CD4-positive, alpha-beta T cell treated with Interleukin-4 for 1 hour (primary cell): ENCODE measurements around the gene RETREG1.

Experiments used
- DNase-seq, 2 donors: peaks; one replicate each; pipeline ENCODE4 v3.0.0-alpha.2; 2020 to 2022

The RETREG1 gene

GRCh38 chr5:16580382-16580781 is 36.4 kb downstream of the RETREG1 start:
- no peak for DNase-seq

DNA sequence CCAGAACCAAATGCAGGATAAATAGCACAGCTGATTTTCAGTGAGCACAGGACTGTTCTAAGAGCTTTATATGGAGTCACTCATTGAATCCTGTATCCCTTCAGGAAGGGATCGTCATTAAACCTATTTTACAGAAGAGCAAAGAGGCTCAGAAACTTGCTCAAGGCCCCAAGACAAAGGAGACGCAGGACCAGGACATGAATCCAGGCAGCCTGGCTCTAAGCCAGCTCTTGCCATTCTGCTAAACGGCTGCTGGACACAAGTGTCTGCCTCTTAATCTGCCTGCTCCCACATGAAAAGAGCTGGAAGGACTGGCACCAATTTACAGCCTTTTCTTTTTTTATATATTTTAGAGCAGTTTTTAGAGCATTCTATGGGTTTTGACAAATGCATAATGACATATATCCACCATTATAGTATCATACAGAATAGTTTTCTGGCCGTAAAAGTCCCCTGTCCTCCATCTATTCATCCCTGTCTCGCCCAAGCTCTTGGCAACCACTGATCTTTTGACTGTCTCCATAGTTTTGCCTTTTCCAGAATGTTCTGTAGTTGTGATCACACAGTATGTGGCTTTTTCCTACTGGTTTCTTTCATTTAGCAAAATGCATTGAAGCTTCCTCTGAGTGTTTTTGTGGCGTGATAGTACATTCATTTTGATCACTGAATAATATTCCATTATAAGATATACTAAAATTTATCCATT is 37.5 kb downstream of the RETREG1 start:
- no peak for DNase-seq

- no peak for DNase-seq
These were observed 38.3 kb downstream of the RETREG1 start for GRCh38 chr5:16578474-16578883.

DNA sequence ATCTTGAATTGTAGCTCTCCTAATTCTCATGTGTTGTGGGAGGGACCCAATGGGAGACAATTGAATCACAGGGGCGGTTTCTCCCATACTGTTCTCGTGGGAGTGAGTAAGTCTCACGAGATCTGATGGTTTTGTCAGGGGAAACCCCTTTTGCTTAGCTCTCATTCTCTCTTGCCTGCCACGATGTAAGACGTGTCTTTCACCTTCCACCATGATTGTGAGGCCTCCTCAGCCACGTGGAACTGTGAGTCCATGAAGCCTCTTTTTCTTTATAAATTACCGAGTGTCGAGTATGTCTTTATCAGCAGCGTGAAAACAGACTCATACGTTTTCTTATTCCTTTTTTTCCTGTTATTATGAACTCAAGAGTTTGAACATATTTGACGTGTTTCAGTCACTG is 39.1 kb downstream of the RETREG1 start:
- no peak for DNase-seq

DNA sequence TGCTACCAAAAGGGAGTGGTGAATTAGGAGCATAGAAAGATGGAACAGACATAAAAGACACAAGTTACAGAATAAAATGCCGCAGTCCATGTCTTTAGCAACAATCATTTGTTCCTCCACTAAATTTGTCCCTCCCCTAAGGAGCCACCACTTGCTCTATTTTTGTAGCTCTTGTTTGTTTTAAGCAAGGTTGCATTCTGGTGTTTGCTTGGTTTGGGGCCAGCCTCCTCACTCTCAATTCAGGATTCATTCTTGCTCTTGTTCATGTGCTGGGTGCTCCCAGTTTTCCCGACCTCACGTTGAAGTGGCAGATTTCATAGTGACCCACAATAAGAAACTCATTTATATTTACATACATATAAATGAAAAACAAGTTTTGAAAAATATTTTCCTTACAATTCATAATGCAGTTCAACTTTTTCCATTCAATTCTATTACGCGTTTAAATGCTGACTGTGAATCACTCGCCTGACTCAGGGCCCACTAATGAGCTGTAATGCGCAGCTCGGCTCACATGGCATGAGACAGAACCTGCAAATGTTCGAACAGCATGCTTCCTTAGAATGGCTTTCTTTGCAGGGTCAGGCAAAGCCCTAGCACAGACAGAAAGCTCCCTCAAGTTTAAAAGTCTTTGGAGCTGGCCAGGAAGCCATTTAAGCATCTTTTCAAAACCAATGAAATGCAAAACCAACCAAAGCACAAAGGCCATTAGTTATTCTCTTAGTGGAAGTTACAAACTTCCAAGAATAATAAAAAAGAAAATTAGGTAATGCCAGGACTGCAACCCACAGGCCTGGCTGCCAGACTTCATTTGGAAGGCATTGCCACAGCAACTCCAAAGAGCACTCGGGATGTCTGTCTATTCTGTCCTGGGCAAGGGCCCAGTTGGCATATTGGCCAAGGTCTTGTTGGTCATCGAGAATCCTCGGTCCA is 41.7 kb downstream of the RETREG1 start:
- DNase-seq = no peak

GRCh38 chr5:16573401-16573800 is 43.4 kb downstream of the RETREG1 start:
- DNase-seq = no peak

GRCh38 chr5:16572289-16573015 is 44.3 kb downstream of the RETREG1 start:
- no peak for DNase-seq

GRCh38 chr5:16571016-16571415 is 45.8 kb downstream of the RETREG1 start:
- DNase-seq = no peak

GRCh38 chr5:16570121-16570815 is 46.5 kb downstream of the RETREG1 start:
- no peak for DNase-seq

GRCh38 chr5:16568875-16569580 is 47.8 kb downstream of the RETREG1 start:
- no peak for DNase-seq

GRCh38 chr5:16567365-16567764 is 49.4 kb downstream of the RETREG1 start:
- DNase-seq = no peak

- DNase-seq = no peak
These were observed 51.7 kb downstream of the RETREG1 start for GRCh38 chr5:16565118-16565517.

DNA sequence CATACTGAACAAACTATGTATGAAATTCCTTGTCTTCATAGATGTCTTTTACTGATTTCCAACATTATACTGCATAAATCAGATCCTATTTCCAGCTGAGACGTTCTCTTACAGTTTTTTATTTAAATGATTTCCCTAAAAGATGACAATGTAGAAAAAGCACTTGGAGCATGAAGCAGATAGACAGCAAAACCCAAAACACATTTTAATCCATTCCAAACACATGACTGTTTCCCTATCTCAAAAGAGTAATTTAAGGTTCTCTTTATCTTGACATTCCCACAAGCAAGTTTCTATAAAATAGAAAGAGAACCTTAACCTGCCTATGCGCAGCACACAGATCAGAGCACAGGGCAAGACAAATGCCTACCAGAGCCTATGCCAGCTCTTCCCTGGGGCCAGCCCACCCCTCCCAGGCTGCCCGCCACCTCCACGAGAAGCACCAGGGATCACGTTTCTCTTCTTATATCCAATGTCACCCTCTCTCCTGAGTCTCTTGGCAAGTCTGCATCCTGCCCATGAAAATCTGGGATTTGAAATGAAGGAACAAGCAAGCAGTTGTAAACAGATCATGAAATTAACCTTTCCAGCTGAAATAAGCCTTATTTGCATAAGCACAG is 52.4 kb downstream of the RETREG1 start:
- no peak for DNase-seq

DNA sequence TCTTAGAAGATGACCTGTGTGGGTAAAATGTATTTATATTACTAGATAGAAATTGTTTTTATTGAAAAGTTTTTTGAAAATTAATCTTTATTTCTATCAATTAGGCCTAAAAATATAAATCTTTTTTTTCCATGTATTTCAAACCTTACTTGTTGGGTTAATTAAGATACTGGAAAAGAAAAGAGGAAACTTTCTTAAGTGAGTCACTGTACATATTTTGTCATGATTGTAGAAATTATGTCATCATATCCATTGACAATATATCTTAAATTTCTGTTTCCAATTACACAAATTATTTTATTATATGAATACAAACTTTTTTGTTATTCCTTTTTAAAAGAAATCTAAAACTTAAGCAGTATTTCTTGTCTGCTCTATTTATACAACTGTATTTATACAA is 53.1 kb downstream of the RETREG1 start:
- no peak for DNase-seq

DNA sequence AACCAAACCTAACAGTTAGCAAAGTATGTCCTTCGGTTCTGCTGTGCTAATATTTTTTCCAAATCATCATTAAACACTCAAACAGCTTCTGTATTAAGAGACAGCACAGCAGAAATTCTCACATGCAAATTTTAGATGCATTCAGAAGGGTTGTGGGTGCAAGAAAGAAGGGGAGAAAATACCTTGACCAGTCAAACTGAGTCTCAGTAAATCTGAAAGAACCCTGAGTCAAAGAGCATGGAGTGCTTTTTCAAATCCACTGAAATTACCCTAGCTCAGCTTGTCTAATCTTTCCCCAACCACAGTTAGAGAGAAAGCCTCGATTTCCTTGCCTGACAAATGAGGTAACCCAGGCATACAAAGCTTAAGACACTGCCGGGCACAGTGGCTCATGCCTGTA is 55.1 kb downstream of the RETREG1 start:
- no peak for DNase-seq

DNA sequence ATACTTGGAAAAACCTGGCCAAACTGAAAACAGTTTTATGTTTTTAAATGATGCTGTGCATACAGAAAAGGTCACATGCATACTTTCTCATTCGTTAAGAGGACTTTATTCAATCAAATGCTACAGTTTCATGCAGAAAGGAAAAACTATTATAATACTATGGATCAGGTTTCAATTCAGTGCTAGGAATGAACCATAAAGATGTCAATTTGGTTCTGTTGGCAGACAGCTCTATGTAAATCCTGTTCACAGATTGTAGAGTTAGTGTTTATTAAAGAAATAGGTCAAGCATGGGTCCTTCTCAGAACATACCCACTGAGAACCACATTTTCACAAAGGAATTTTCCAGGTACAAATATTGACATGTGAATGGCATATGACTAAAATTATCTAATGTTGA is 57.1 kb downstream of the RETREG1 start:
- DNase-seq = no peak

DNA sequence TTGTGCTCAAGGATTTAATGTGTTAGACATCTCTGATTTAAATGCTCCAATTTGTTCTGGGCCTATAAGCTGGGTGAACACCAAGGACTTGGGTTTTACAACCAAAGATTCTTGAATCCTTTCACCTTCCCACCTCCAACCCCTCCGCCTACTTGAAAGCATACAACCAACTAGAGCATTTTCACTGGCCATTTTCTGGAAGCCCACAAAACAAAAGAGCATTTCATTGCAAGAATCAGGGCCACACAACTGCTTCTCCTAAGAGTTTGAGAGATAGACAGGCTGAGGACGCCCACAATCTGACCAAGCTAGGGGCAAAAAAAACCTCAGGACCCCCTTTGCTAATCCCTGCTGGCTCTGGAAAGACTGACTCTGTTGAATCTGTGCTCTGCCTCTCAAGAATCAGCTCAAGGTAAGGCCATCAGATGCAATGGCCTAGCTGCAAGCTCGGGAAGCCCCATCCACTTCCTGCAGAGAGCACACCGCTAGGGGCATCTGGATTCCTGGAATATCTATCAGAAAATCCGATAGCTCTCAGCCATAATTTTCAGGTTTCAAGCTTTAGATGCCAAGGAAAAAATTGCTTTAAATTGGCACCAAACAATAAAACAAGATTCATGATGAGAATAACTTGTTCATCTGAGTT is 57.7 kb downstream of the RETREG1 start:
- no peak for DNase-seq

DNA sequence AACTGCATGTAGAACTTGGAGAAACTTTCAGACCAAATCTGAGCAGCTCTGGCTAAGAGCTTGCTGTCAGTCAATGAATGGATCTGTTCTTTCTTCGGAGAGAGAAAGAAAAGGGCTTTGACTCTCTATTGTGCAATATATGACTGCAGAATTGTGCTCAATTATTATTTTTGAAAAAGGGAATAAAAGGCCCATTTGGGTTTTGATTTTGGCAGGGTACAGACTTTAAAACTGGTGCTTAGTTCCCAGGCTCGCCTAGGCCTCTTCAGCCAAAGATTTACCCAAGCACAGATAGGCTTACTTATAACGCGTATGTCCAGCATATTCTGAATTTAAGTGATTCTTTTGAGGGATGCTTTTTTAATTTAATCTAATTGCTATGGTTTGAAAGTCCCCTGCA is 59.3 kb downstream of the RETREG1 start:
- DNase-seq = no peak

DNA sequence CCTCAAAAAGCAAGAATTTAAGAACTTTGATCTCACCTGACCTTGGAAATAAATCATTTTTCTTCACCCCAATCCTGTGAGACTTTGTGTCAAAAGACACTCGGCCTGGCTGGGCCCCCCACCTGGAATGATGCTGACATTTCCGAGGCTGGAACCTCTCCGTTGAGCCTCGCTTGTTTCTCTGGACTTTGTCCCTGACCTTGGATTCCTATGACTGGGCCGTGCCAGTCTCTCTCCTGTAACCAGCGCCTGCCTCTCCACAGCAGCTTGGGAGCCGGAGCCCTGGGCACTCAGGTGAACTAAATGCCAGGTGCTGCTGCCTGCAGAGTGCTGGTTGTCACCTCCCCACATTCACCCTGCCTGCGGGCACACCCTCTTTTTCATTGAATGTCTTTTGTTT is 62.7 kb downstream of the RETREG1 start:
- DNase-seq = no peak

- DNase-seq = peak; percentile 19 to 42
These were observed 64.0 kb downstream of the RETREG1 start for GRCh38 chr5:16552666-16553343.

GRCh38 chr5:16551628-16552027 is 65.2 kb downstream of the RETREG1 start:
- DNase-seq = no peak
